H1 (cell line): ENCODE data around the gene TMEM150A. TPM values are rescaled to one million over a fixed set of nuclear protein-coding genes. Genes with fewer than 3 reads are reported as not detected.

Experiments used
- ASH2L ChIP-seq: fragments of 200-600, 300-600 bp; sonication (generic); IDR thresholded peaks from one replicate; pipeline ENCODE4 v1.7.1; 2017; ENCODE audit warnings: low read length
- CREB1 ChIP-seq: IDR thresholded peaks from 2 replicates; pipeline ENCODE4 v1.6.1; 2012; ENCODE audit warnings: inconsistent platforms
- GTF2F1 ChIP-seq: IDR thresholded peaks from 2 replicates; pipeline ENCODE4 v1.6.1; 2012; ENCODE audit warnings: low read depth, low read length, improper control_type of control experiment, borderline replicate concordance
- KDM5A ChIP-seq: fragments of 200-600 bp; IDR thresholded peaks from 2 replicates; pipeline ENCODE4 v1.7.1; 2012; ENCODE audit warnings: mild to moderate bottlenecking, low read length, inconsistent platforms, mixed read lengths
- MAFK ChIP-seq: IDR thresholded peaks from 2 replicates; pipeline ENCODE4 v1.6.1; 2012; ENCODE audit warnings: low read depth, mild to moderate bottlenecking, improper control_type of control experiment, low read length
- POLR2AphosphoS5 ChIP-seq: IDR thresholded peaks from 2 replicates; pipeline ENCODE4 v1.6.1; 2011; ENCODE audit warnings: low read depth, low read length
- RAD21 ChIP-seq, 2 experiments: IDR thresholded peaks in 1 of 2; conservative IDR thresholded peaks in 1 of 2; 2 replicates each; pipeline ENCODE4 v1.6.1; 2011; ENCODE audit warnings: low read depth in 2 of 2, low read length in 2 of 2, improper control_type of control experiment in 1 of 2, inconsistent platforms in 1 of 2, mild to moderate bottlenecking in 1 of 2, moderate library complexity in 1 of 2
- SIN3A ChIP-seq, 2 experiments: IDR thresholded peaks in 1 of 2; conservative IDR thresholded peaks in 1 of 2; 2 replicates each; pipeline ENCODE4 v1.6.1; 2011 to 2012; ENCODE audit warnings: low read length in 2 of 2, improper control_type of control experiment in 1 of 2, low read depth in 1 of 2, mild to moderate bottlenecking in 1 of 2
- SP1 ChIP-seq: IDR thresholded peaks from 2 replicates; pipeline ENCODE4 v1.6.1; 2011; ENCODE audit warnings: low read depth, low read length
- SUZ12 ChIP-seq: fragments of 200-600 bp; sonication (generic); IDR thresholded peaks from 2 replicates; pipeline ENCODE4 v1.6.1; 2012; ENCODE audit warnings: mild to moderate bottlenecking, inconsistent platforms, low read length, moderate library complexity, mixed read lengths
- TAF1 ChIP-seq: IDR thresholded peaks from 2 replicates; pipeline ENCODE4 v1.6.1; 2011; ENCODE audit warnings: mild to moderate bottlenecking, low read depth, low read length
- TAF7 ChIP-seq: optimal IDR thresholded peaks from 2 replicates; pipeline ENCODE3; 2011; ENCODE audit warnings: low read depth, mild to moderate bottlenecking, inconsistent platforms, low read length, moderate library complexity, borderline replicate concordance
- TBP ChIP-seq: IDR thresholded peaks from 2 replicates; pipeline ENCODE4 v1.6.1; 2011; ENCODE audit warnings: low read depth, low read length, improper control_type of control experiment
- TCF12 ChIP-seq: IDR thresholded peaks from 2 replicates; pipeline ENCODE4 v1.6.1; 2011; ENCODE audit warnings: low read depth, mild to moderate bottlenecking, low read length
- YY1 ChIP-seq: IDR thresholded peaks from 2 replicates; pipeline ENCODE4 v1.6.1; 2011; ENCODE audit warnings: low read depth, mild to moderate bottlenecking, low read length
- polyA plus RNA-seq, 7 experiments: library from polyadenylated mRNA; depleted of rRNA in 3 of 7; stranded (reverse) in 5 of 7; unstranded in 2 of 7; fragments of >200 nt in 5 of 7; fragments of 200-250 nt in 2 of 7; gene quantifications; 1 replicate in 5 of 7; 2 replicates in 1 of 7; 4 replicates in 1 of 7; pipeline versions ENCODE4 v1.2.1 to v1.2.3, GENCODE V29; 2011 to 2013; ENCODE audit warnings: missing spikeins in 2 of 7, mixed read lengths in 2 of 7
- total RNA-seq: library from RNA; stranded (reverse); fragmentation: NEBNext Ultra II Directional; extraction: Animal tissue kit (Norgen Biotek cat#: 25700); gene quantifications from 2 replicates; pipeline ENCODE4 v1.2.1, GENCODE V29; 2021
- TF ChIP-seq, protein P1 (sequence below): IDR thresholded peaks from 2 replicates; pipeline ENCODE4 v1.6.1; 2012; ENCODE audit warnings: inconsistent platforms

The TMEM150A gene
- total and polyA plus RNA-seq, 2 of the 8 experiments (the other 6 are each of a cell fraction or from before 2014, with no cell fraction given): 19.8 to 29.9 TPM

- TF ChIP-seq SIN3A (conservative IDR thresholded peaks at IDR 0.05 in 1 of 2, IDR thresholded peaks at IDR 0.05 in 1 of 2; ENCODE audit: low read depth in 1 of 2, low read length in 2 of 2): peak in 1 of 2 experiments; percentile 91; a peak in 2 of 4 replicates
- TF ChIP-seq MAFK: no peak
- TF ChIP-seq TAF7: peak; percentile 87
- peak in 1 of 2 experiments; percentile 11; a peak in 1 of 4 replicates for TF ChIP-seq RAD21 (IDR thresholded peaks at IDR 0.05 in 1 of 2, conservative IDR thresholded peaks at IDR 0.05 in 1 of 2; ENCODE audit: low read depth in 2 of 2, low read length in 2 of 2)
- TF ChIP-seq SUZ12: no peak
- peak; percentile 95 for TF ChIP-seq YY1
- TF ChIP-seq TAF1: peak; percentile 97
- TF ChIP-seq, protein P1, sequence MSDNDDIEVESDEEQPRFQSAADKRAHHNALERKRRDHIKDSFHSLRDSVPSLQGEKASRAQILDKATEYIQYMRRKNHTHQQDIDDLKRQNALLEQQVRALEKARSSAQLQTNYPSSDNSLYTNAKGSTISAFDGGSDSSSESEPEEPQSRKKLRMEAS: peak; percentile 57
- TF ChIP-seq KDM5A: peak; percentile 65; the same call in 1 of the 2 replicates
- TF ChIP-seq SP1: peak; percentile 35; the same call in 1 of the 2 replicates
- TF ChIP-seq CREB1: peak; percentile 91
- TF ChIP-seq ASH2L: peak; percentile 93
- TF ChIP-seq TCF12: peak; percentile 55; the same call in 1 of the 2 replicates
- no peak for TF ChIP-seq GTF2F1
- TF ChIP-seq POLR2AphosphoS5: peak; percentile 96
- TF ChIP-seq TBP: peak; percentile 91
Observed at GRCh38 chr2:85561280-85562212, 41.0 kb downstream of the TMEM150A start, which contains the start of gene GGCX (continued).
